Measurements from ENCODE around the gene CACNA1I. TPM values are rescaled to one million over a fixed set of nuclear protein-coding genes. Genes with fewer than 3 reads are reported as not detected.
A peak's percentile ranks its signal among the peaks of the same experiment; 100 is the strongest.

Gene CACNA1I
- total RNA-seq, 1 experiment from 2014 or later, result 2.1 TPM

DNA sequence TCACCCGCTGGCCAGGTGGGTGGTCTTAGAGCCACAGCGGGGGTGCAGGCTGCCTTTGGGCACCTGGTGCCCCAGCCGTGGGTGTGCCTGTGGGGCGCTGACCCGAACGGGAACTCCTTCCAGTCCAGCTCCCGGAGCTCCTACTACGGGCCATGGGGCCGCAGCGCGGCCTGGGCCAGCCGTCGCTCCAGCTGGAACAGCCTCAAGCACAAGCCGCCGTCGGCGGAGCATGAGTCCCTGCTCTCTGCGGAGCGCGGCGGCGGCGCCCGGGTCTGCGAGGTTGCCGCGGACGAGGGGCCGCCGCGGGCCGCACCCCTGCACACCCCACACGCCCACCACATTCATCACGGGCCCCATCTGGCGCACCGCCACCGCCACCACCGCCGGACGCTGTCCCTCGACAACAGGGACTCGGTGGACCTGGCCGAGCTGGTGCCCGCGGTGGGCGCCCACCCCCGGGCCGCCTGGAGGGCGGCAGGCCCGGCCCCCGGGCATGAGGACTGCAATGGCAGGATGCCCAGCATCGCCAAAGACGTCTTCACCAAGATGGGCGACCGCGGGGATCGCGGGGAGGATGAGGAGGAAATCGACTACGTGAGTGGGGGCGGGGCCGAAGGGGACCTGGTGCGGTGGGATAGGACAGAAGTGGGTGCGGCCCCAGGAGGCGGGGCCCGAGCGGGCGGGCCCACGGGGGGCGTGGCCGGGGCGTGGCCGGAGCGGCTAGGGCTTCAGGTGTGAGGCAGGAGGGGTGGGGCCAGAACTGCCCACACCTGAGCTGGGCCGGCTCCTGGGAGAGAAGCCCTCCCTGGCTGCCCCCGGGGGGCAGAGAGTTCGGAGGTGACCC lies 91.5 kb downstream of the CACNA1I start:
- H3K27ac Mint-ChIP-seq, result no peak overlapping the region
- H3K9me3 Mint-ChIP-seq, result no peaks in the 10 kb centered on the region
- H3K4me3 Mint-ChIP-seq, result peak overlapping the region; percentile 71
- TF ChIP-seq FOXK1 (CRISPR knock-in tag; IDR thresholded peaks at IDR 0.05) (no peak), PRRX2 (CRISPR knock-in tag; IDR thresholded peaks at IDR 0.05) (no peak), NR1H2 (CRISPR knock-in tag; IDR thresholded peaks at IDR 0.05) (no peak), ZNF317 (CRISPR knock-in tag; IDR thresholded peaks at IDR 0.05; ENCODE audit: borderline replicate concordance, low read depth) (0 out of 2 replicates have a peak, but pooled peaks have one; percentile 29), TP53 (CRISPR knock-in tag; IDR thresholded peaks at IDR 0.05) (no peak), TEAD1 (CRISPR knock-in tag; IDR thresholded peaks at IDR 0.05) (peak; percentile 29; the same call in 1 of the 2 replicates), TCF7 (CRISPR knock-in tag; IDR thresholded peaks at IDR 0.05; ENCODE audit: low read depth) (peak; percentile 45; the same call in 1 of the 2 replicates), SP1 (CRISPR knock-in tag; conservative IDR thresholded peaks at IDR 0.05) (peak; percentile 56), CREM (CRISPR knock-in tag; IDR thresholded peaks at IDR 0.05) (0 out of 2 replicates have a peak, but pooled peaks have one; percentile 61)
- TF ChIP-seq, protein P1, sequence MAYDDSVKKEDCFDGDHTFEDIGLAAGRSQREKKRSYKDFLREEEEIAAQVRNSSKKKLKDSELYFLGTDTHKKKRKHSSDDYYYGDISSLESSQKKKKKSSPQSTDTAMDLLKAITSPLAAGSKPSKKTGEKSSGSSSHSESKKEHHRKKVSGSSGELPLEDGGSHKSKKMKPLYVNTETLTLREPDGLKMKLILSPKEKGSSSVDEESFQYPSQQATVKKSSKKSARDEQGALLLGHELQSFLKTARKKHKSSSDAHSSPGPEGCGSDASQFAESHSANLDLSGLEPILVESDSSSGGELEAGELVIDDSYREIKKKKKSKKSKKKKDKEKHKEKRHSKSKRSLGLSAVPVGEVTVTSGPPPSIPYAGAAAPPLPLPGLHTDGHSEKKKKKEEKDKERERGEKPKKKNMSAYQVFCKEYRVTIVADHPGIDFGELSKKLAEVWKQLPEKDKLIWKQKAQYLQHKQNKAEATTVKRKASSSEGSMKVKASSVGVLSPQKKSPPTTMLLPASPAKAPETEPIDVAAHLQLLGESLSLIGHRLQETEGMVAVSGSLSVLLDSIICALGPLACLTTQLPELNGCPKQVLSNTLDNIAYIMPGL (CRISPR knock-in tag; IDR thresholded peaks at IDR 0.05), result peak; percentile 48; the same call in 1 of the 2 replicates
- TF ChIP-seq, protein P2, sequence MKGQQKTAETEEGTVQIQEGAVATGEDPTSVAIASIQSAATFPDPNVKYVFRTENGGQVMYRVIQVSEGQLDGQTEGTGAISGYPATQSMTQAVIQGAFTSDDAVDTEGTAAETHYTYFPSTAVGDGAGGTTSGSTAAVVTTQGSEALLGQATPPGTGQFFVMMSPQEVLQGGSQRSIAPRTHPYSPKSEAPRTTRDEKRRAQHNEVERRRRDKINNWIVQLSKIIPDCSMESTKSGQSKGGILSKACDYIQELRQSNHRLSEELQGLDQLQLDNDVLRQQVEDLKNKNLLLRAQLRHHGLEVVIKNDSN (CRISPR knock-in tag; IDR thresholded peaks at IDR 0.05), result peak; percentile 30; the same call in 1 of the 2 replicates
- TF ChIP-seq, protein P3, sequence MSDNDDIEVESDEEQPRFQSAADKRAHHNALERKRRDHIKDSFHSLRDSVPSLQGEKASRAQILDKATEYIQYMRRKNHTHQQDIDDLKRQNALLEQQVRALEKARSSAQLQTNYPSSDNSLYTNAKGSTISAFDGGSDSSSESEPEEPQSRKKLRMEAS (CRISPR knock-in tag; IDR thresholded peaks at IDR 0.05), result peak; percentile 36
- TF ChIP-seq, protein P4, sequence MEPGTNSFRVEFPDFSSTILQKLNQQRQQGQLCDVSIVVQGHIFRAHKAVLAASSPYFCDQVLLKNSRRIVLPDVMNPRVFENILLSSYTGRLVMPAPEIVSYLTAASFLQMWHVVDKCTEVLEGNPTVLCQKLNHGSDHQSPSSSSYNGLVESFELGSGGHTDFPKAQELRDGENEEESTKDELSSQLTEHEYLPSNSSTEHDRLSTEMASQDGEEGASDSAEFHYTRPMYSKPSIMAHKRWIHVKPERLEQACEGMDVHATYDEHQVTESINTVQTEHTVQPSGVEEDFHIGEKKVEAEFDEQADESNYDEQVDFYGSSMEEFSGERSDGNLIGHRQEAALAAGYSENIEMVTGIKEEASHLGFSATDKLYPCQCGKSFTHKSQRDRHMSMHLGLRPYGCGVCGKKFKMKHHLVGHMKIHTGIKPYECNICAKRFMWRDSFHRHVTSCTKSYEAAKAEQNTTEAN (CRISPR knock-in tag; IDR thresholded peaks at IDR 0.05), result 0 out of 2 replicates have a peak, but pooled peaks have one; percentile 47
- TF ChIP-seq, protein P5, sequence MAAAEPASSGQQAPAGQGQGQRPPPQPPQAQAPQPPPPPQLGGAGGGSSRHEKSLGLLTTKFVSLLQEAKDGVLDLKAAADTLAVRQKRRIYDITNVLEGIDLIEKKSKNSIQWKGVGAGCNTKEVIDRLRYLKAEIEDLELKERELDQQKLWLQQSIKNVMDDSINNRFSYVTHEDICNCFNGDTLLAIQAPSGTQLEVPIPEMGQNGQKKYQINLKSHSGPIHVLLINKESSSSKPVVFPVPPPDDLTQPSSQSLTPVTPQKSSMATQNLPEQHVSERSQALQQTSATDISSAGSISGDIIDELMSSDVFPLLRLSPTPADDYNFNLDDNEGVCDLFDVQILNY (CRISPR knock-in tag; IDR thresholded peaks at IDR 0.05), result peak; percentile 45; the same call in 1 of the 2 replicates
- peaks cover 35% of the 10 kb centered on the region for H3K27me3 Mint-ChIP-seq (ENCODE audit: low read depth)
- POLR2A ChIA-PET, result interaction anchor here (0.6 to 1.4 kb wide), 2 partner anchors 179 to 382 kb away, joined by 3 to 4 read pairs; no protein-coding TSS in a partner anchor
- DNase-seq (ENCODE audit: low spot score), result peak; percentile 96
- H3K36me3 Mint-ChIP-seq, result no peaks in the 10 kb centered on the region
- peaks cover 32% of the 10 kb centered on the region for H3K4me1 Mint-ChIP-seq
- ATAC-seq, result peak; percentile 72
- CTCF ChIA-PET, result interaction anchor here (0.8 to 2.6 kb wide), 10 partner anchors 12 to 375 kb away, joined by 3 to 10 read pairs (median 4); partner anchors contain the start of gene ATF4

DNA sequence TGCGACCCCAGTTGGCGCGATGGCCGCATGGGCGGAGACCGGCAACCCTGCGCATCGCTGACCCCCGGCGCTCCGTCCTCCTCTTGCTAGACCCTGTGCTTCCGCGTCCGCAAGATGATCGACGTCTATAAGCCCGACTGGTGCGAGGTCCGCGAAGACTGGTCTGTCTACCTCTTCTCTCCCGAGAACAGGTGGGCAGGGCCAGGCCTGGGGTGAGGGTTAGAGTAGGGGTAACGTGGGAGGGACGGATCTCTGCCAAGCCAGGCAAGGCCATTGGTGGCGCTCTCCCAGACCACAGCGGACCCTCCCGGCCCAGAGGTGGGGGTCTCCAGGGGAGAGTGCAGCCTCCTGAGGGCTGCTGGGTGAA lies 92.1 kb downstream of the CACNA1I start:
- H3K4me1 Mint-ChIP-seq, result peaks cover 35% of the 10 kb centered on the region
- CTCF ChIA-PET, result interaction anchor here (1.0 to 2.6 kb wide), 4 partner anchors 12 to 374 kb away, joined by 4 to 10 read pairs (median 6); no protein-coding TSS in a partner anchor
- DNase-seq (ENCODE audit: low spot score) (no peak), ATAC-seq (peak; percentile 15)
- no peaks in the 10 kb centered on the region for H3K36me3 Mint-ChIP-seq
- TF ChIP-seq, protein P1 (CRISPR knock-in tag; IDR thresholded peaks at IDR 0.05), result no peak
- no peaks in the 10 kb centered on the region for H3K9me3 Mint-ChIP-seq
- peaks cover 32% of the 10 kb centered on the region for H3K27me3 Mint-ChIP-seq (ENCODE audit: low read depth)
- POLR2A ChIA-PET, result interaction anchor here (1.4 kb wide), 1 partner anchor 382 kb away, joined by 3 read pairs; no protein-coding TSS in a partner anchor
- H3K4me3 Mint-ChIP-seq, result peak overlapping the region; percentile 71
- H3K27ac Mint-ChIP-seq, result no peak overlapping the region
